ENCODE data around the gene GPLD1. TPM values are rescaled to one million over a fixed set of nuclear protein-coding genes. Genes with fewer than 3 reads are reported as not detected.

GPLD1 gene
- total RNA-seq, 1 donor from 2014 or later = 8.4 TPM

DNA sequence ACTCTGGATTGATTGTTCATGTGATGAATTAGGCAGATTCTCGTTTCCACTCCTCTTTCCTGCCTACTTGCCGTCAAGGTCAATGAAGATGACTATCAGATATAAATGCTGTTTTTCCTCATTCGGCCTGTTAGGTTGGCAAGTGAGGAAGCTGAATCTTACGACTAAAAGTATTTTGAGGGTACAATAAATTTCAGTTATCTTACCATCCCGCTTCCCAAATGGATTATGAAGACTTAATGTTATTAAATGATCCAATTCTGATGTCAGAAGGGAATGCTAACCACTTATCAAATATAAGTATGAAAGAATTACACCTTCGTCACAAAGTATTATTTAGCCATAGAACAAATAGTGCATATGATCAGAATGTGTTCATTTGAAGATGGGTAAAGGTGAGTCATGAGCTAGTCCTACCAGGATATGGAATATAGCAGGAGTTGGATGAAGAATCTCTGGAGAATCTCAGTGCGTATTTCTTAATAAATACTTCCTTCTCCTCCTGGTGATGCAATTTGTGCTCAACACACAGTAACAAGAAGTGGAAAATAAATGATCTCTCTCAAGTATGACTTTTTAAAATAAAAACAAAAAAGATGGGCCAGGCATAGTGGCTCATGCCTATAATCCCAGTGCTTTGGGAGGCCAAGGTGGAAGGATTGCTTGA is 4.6 kb downstream of the GPLD1 start:
- H3K4me3 Mint-ChIP-seq = no peak overlapping the region
- CTCF ChIA-PET = no interaction called here
- peaks cover 6% of the 10 kb centered on the region for H3K36me3 Mint-ChIP-seq (ENCODE audit: low read depth)
- POLR2A ChIA-PET = no interaction called here
- H3K27ac Mint-ChIP-seq = no peak overlapping the region
- intact Hi-C loops (cut with micrococcal nuclease) = no loop called here
- TF ChIP-seq, protein P1, sequence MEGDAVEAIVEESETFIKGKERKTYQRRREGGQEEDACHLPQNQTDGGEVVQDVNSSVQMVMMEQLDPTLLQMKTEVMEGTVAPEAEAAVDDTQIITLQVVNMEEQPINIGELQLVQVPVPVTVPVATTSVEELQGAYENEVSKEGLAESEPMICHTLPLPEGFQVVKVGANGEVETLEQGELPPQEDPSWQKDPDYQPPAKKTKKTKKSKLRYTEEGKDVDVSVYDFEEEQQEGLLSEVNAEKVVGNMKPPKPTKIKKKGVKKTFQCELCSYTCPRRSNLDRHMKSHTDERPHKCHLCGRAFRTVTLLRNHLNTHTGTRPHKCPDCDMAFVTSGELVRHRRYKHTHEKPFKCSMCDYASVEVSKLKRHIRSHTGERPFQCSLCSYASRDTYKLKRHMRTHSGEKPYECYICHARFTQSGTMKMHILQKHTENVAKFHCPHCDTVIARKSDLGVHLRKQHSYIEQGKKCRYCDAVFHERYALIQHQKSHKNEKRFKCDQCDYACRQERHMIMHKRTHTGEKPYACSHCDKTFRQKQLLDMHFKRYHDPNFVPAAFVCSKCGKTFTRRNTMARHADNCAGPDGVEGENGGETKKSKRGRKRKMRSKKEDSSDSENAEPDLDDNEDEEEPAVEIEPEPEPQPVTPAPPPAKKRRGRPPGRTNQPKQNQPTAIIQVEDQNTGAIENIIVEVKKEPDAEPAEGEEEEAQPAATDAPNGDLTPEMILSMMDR (IDR thresholded peaks at IDR 0.05) = no peak
- ATAC-seq (ENCODE audit: low read depth) (no peak), DNase-seq (no peak)
- no peaks in the 10 kb centered on the region for H3K27me3 Mint-ChIP-seq
- H3K4me1 Mint-ChIP-seq = no peaks in the 10 kb centered on the region
- no peaks in the 10 kb centered on the region for H3K9me3 Mint-ChIP-seq

- Mint-ChIP-seq H3K27ac (no peak overlapping the region), H3K36me3 (ENCODE audit: low read depth) (peaks cover 6% of the 10 kb centered on the region), H3K4me3 (no peak overlapping the region), H3K27me3 (no peaks in the 10 kb centered on the region), H3K4me1 (no peaks in the 10 kb centered on the region), H3K9me3 (no peaks in the 10 kb centered on the region)
- ATAC-seq (ENCODE audit: low read depth) (no peak), DNase-seq (no peak)
- TF ChIP-seq, protein P1 (IDR thresholded peaks at IDR 0.05) = no peak
- ChIA-PET CTCF (interaction anchor here (1.7 kb wide), 1 partner anchor 13 kb away, joined by 4 read pairs; the partner anchor contains the start of gene ALDH5A1), POLR2A (no interaction called here)
- intact Hi-C loops (cut with micrococcal nuclease) = no loop called here
Observed at GRCh38 chr6:24481449-24481848, 7.9 kb downstream of the GPLD1 start.

GRCh38 chr6:24480705-24481104 is 8.7 kb downstream of the GPLD1 start:
- ATAC-seq (ENCODE audit: low read depth) (no peak), DNase-seq (no peak)
- Mint-ChIP-seq H3K36me3 (ENCODE audit: low read depth) (peaks cover 6% of the 10 kb centered on the region), H3K9me3 (no peaks in the 10 kb centered on the region), H3K27me3 (no peaks in the 10 kb centered on the region), H3K4me1 (no peaks in the 10 kb centered on the region), H3K27ac (no peak overlapping the region), H3K4me3 (no peak overlapping the region)
- intact Hi-C loops (cut with micrococcal nuclease) = no loop called here
- CTCF ChIA-PET = interaction anchor here (1.7 kb wide), 1 partner anchor 14 kb away, joined by 4 read pairs; the partner anchor contains the start of gene ALDH5A1
- POLR2A ChIA-PET = no interaction called here
- TF ChIP-seq, protein P1 (IDR thresholded peaks at IDR 0.05) = no peak

GRCh38 chr6:24478903-24479302 is 10.5 kb downstream of the GPLD1 start:
- no peak overlapping the region for H3K27ac Mint-ChIP-seq
- peaks cover 7% of the 10 kb centered on the region for H3K36me3 Mint-ChIP-seq (ENCODE audit: low read depth)
- H3K9me3 Mint-ChIP-seq = no peaks in the 10 kb centered on the region
- ATAC-seq (ENCODE audit: low read depth) = no peak
- no peak overlapping the region for H3K4me3 Mint-ChIP-seq
- no peaks in the 10 kb centered on the region for H3K27me3 Mint-ChIP-seq
- DNase-seq = no peak
- H3K4me1 Mint-ChIP-seq = no peaks in the 10 kb centered on the region
- intact Hi-C loops (cut with micrococcal nuclease) = no loop called here
- ChIA-PET CTCF (no interaction called here), POLR2A (no interaction called here)
- TF ChIP-seq, protein P1 (IDR thresholded peaks at IDR 0.05) = no peak

GRCh38 chr6:24477070-24477469 is 12.3 kb downstream of the GPLD1 start:
- no peak for ATAC-seq (ENCODE audit: low read depth)
- Mint-ChIP-seq H3K9me3 (no peaks in the 10 kb centered on the region), H3K27ac (no peak overlapping the region), H3K36me3 (ENCODE audit: low read depth) (peaks cover 7% of the 10 kb centered on the region), H3K4me3 (no peak overlapping the region), H3K27me3 (no peaks in the 10 kb centered on the region), H3K4me1 (no peaks in the 10 kb centered on the region)
- CTCF ChIA-PET = no interaction called here
- TF ChIP-seq, protein P1 (IDR thresholded peaks at IDR 0.05) = no peak
- no peak for DNase-seq
- intact Hi-C loops (cut with micrococcal nuclease) = no loop called here
- POLR2A ChIA-PET = no interaction called here
